K562 (cell line): ENCODE measurements around the gene SHISA3. TPM values are rescaled to one million over a fixed set of nuclear protein-coding genes. Genes with fewer than 3 reads are reported as not detected.

Experiments used
- ATAC-seq: fragments of 200-7000 bp; cut with Tn5 transposase; 3 replicates; pipeline ENCODE4 v1.9.1; 2020; ENCODE audit warnings: moderate library complexity
- BruUV-seq: library from RNA; stranded (reverse); fragments of 400-500 nt; replicated peaks from 2 replicates; lab custom pipeline; 2021; lab: Mats Ljungman, UMichigan
- CTCF ChIA-PET: fragments of 300-600 bp; formaldehyde crosslinking; extraction: SDS; loops from one replicate; lab custom pipeline; 2021; ENCODE audit warnings: low intra/inter-chr PET ratio; lab: Yijun Ruan, JAX
- POLR2A ChIA-PET: fragments of 300-600, 350-650 bp; sonication (Branson Sonifier 250); formaldehyde crosslinking; extraction: SDS; loops from one replicate; lab custom pipeline; 2021; ENCODE audit warnings: antibody characterized with exemption, inconsistent platforms; lab: Yijun Ruan, JAX
- DNase-seq, 4 experiments: peaks; one replicate each; pipeline versions ENCODE4 v3.0.0 to v3.0.0-alpha.2; 2011 to 2018; ENCODE audit warnings: low spot score in 3 of 4, mixed read lengths in 3 of 4; ENCODE audit errors: extremely low read depth in 1 of 4
- FAIRE-seq: peaks from 2 replicates; lab custom pipeline; 2011; peaks lifted over from hg19 to GRCh38; lab: Jason Lieb, UNC
- H2AFZ ChIP-seq: 2 replicates; pipeline ENCODE4 v1.6.0; 2011; ENCODE audit warnings: low read depth, low read length, control low read depth, inconsistent platforms
- H3K27ac ChIP-seq: fragments of 200-600 bp; 3 replicates; pipeline ENCODE4 v1.8.0; 2011; ENCODE audit warnings: low read depth, mild to moderate bottlenecking, control low read depth, inconsistent platforms, low read length, moderate library complexity, mixed read lengths; ENCODE audit errors: extremely low read depth
- H3K27me3 ChIP-seq, 2 experiments: fragments of 300-600 bp in 1 of 2; 2 replicates in 1 of 2; 3 replicates in 1 of 2; pipeline versions ENCODE4 v1.6.0 to v1.8.0; 2011; ENCODE audit warnings: inconsistent platforms in 2 of 2, low read length in 2 of 2, mild to moderate bottlenecking in 1 of 2, mixed read lengths in 1 of 2, moderate library complexity in 1 of 2; ENCODE audit not compliant: control insufficient read depth in 2 of 2, insufficient read depth in 2 of 2
- H3K36me3 ChIP-seq: fragments of 300-600 bp; 3 replicates; pipeline ENCODE4 v1.8.0; 2011; ENCODE audit warnings: mild to moderate bottlenecking, low read length, inconsistent platforms; ENCODE audit not compliant: control insufficient read depth, insufficient read depth
- H3K4me1 ChIP-seq, 2 experiments: fragments of 200-600 bp in 1 of 2; replicated peaks in 1 of 2; 2 replicates in 1 of 2; 3 replicates in 1 of 2; pipeline versions ENCODE4 v1.5.1 to v1.8.0; 2011; ENCODE audit warnings: inconsistent platforms in 2 of 2, low read length in 2 of 2, mild to moderate bottlenecking in 1 of 2, mixed read lengths in 1 of 2, moderate library complexity in 1 of 2; ENCODE audit not compliant: control insufficient read depth in 2 of 2, insufficient read depth in 2 of 2
- H3K4me2 ChIP-seq: 2 replicates; pipeline ENCODE4 v1.6.1; 2011; ENCODE audit warnings: low read length, control low read depth, inconsistent platforms, mixed read lengths; ENCODE audit not compliant: insufficient read depth
- H3K4me3 ChIP-seq: fragments of 200-600 bp; sonication (generic), shearing (Covaris generic); 2 replicates; pipeline ENCODE4 v1.5.1; 2016; ENCODE audit warnings: control low read depth, inconsistent platforms
- H3K79me2 ChIP-seq: fragments of 200-600 bp; 3 replicates; pipeline ENCODE4 v1.8.0; 2011; ENCODE audit warnings: low read length, inconsistent platforms; ENCODE audit not compliant: control insufficient read depth, insufficient read depth
- H3K9ac ChIP-seq, 2 experiments: 2 replicates each; pipeline versions ENCODE4 v1.6.0 to v1.6.1; 2011; ENCODE audit warnings: low read depth in 2 of 2, low read length in 2 of 2, control low read depth in 1 of 2, inconsistent platforms in 1 of 2, mild to moderate bottlenecking in 1 of 2, mixed read lengths in 1 of 2; ENCODE audit not compliant: insufficient read depth in 1 of 2
- H3K9me1 ChIP-seq: one replicate; pipeline ENCODE4 v1.6.0; 2011; ENCODE audit warnings: inconsistent platforms, mild to moderate bottlenecking, low read length, moderate library complexity; ENCODE audit not compliant: control insufficient read depth, insufficient read depth
- H3K9me3 ChIP-seq: replicated peaks from 2 replicates; pipeline ENCODE4 v1.5.1; 2011; ENCODE audit warnings: low read depth, low read length, inconsistent platforms; ENCODE audit not compliant: control insufficient read depth, insufficient read depth
- H4K20me1 ChIP-seq: replicated peaks from 2 replicates; pipeline ENCODE4 v1.6.1; 2011; ENCODE audit warnings: low read length, inconsistent platforms, mixed read lengths; ENCODE audit not compliant: control insufficient read depth, insufficient read depth
- CC2D1A ChIP-seq: fragments of 450-650 bp; IDR thresholded peaks from 2 replicates; pipeline ENCODE4 v1.6.1; 2017; ENCODE audit warnings: mild to moderate bottlenecking
- EP300 ChIP-seq: IDR thresholded peaks from 2 replicates; pipeline ENCODE4 v1.6.1; 2012; ENCODE audit warnings: low read length, improper control_type of control experiment
- ESRRA ChIP-seq: fragments of 450-650 bp; IDR thresholded peaks from 2 replicates; pipeline ENCODE4 v1.6.1; 2014; ENCODE audit warnings: low read depth, mild to moderate bottlenecking, moderate library complexity, borderline replicate concordance
- JUN ChIP-seq, 2 experiments: sonication (generic) in 1 of 2; formaldehyde crosslinking in 1 of 2; IDR thresholded peaks; 2 replicates each; pipeline versions ENCODE4 v1.6.1 to v1.8.0; 2012 to 2022; ENCODE audit warnings: borderline replicate concordance in 2 of 2, mild to moderate bottlenecking in 2 of 2, improper control_type of control experiment in 1 of 2, low read depth in 1 of 2, low read length in 1 of 2, missing genetic modification reagents in 1 of 2
- PHF20 ChIP-seq: fragments of 450-650 bp; IDR thresholded peaks from 2 replicates; pipeline ENCODE4 v1.6.1; 2018; ENCODE audit not compliant: partially characterized antibody
- RFX5 ChIP-seq: IDR thresholded peaks from 2 replicates; pipeline ENCODE4 v1.6.1; 2011; ENCODE audit warnings: low read depth, mild to moderate bottlenecking, improper control_type of control experiment, low read length
- SREBF1 ChIP-seq: fragments of 150-350 bp; IDR thresholded peaks from 2 replicates; pipeline ENCODE4 v1.6.1; 2014; ENCODE audit warnings: antibody characterized with exemption, low read depth, low read length, borderline replicate concordance
- WGBS: fragments of 100-300 bp; shearing (Covaris generic); methylation state at CpG from one replicate; pipeline ENCODE4 v1.1.6; 2016; ENCODE audit warnings: low coverage, mixed read lengths; ENCODE audit not compliant: insufficient coverage; ENCODE audit errors: missing lambda C conversion rate; 5-methylcytosine and 5-hydroxymethylcytosine counted together
- in situ Hi-C: fragments of 300-500 bp; cut with MboI; formaldehyde crosslinking; loops from 4 replicates; pipeline ENCODE4 v1.15.0; 2018; ENCODE audit warnings: inconsistent platforms, mixed read lengths
- intact Hi-C: fragments of 100-400 bp; cut with micrococcal nuclease; formaldehyde crosslinking; loops from 2 replicates; pipeline ENCODE4 v1.14.2; 2022
- polyA plus RNA-seq, 8 experiments: library from polyadenylated mRNA; depleted of rRNA in 4 of 8; stranded (reverse) in 5 of 8; unstranded in 3 of 8; fragments of >200 nt; fragmentation: Nextera tagmentation in 2 of 8; fragmentation: Illumina TruSeq in 1 of 8; extraction: Ambion mirVana in 2 of 8; extraction: Trizol in 1 of 8; gene quantifications; 2 replicates each; pipeline versions ENCODE4 v1.2.1 to v1.2.3, GENCODE V29; 2011 to 2014; ENCODE audit warnings: inconsistent platforms in 1 of 8, missing spikeins in 1 of 8
- total RNA-seq, 7 experiments: library from RNA; depleted of rRNA in 6 of 7; stranded (reverse); fragments of >200 nt in 6 of 7; fragmentation: Illumina TruSeq in 2 of 7; extraction: Trizol in 2 of 7; gene quantifications; 2 replicates each; pipeline versions ENCODE4 v1.2.1 to v1.2.3, GENCODE V29; 2011 to 2021; ENCODE audit warnings: low replicate concordance in 1 of 7
- TF ChIP-seq, protein P1 (sequence below): fragments of 200-800 bp; sonication (Bioruptor generic); IDR thresholded peaks from 2 replicates; pipeline ENCODE4 v1.6.1; 2016; ENCODE audit warnings: missing genetic modification characterization, missing compliant biosample characterization

SHISA3 gene
- total and polyA plus RNA-seq, 9 of the 15 experiments (the other 6 are each of a cell fraction or from before 2014, with no cell fraction given) = not detected

GRCh38 chr4:42391355-42391664 is 6.0 kb upstream of the SHISA3 start:
- H3K4me1 ChIP-seq = no peaks in the 10 kb centered on the region
- in situ Hi-C loops (no loop called here), intact Hi-C loops (no loop called here)
- H3K79me2 ChIP-seq = no peaks in the 10 kb centered on the region
- ChIA-PET CTCF (no interaction called here), POLR2A (interaction anchor here (0.5 kb wide), 1 partner anchor 49 kb away, joined by 3 read pairs; no protein-coding TSS in a partner anchor)
- H3K27me3 ChIP-seq = peaks cover 0 to 1% of the 10 kb centered on the region in 2 experiments; a peak in 2 of 5 replicates
- H3K27ac ChIP-seq = no peak overlapping the region
- DNase-seq (no peak), FAIRE-seq (no peak), ATAC-seq (no peak)
- no TSS peak for BruUV-seq
- H3K9me3 ChIP-seq = no peaks in the 10 kb centered on the region
- H3K9ac ChIP-seq = no peak overlapping the region
- no peaks in the 10 kb centered on the region for H4K20me1 ChIP-seq
- no peak overlapping the region for H3K4me2 ChIP-seq
- H3K36me3 ChIP-seq = no peaks in the 10 kb centered on the region
- H3K4me3 ChIP-seq = no peak overlapping the region
- no peaks in the 10 kb centered on the region for H3K9me1 ChIP-seq
- no peak for TF ChIP-seq RFX5
- no peak for TF ChIP-seq SREBF1
- no peak for TF ChIP-seq EP300
- no peak for TF ChIP-seq ESRRA
- TF ChIP-seq PHF20 = no peak
- TF ChIP-seq, protein P1, sequence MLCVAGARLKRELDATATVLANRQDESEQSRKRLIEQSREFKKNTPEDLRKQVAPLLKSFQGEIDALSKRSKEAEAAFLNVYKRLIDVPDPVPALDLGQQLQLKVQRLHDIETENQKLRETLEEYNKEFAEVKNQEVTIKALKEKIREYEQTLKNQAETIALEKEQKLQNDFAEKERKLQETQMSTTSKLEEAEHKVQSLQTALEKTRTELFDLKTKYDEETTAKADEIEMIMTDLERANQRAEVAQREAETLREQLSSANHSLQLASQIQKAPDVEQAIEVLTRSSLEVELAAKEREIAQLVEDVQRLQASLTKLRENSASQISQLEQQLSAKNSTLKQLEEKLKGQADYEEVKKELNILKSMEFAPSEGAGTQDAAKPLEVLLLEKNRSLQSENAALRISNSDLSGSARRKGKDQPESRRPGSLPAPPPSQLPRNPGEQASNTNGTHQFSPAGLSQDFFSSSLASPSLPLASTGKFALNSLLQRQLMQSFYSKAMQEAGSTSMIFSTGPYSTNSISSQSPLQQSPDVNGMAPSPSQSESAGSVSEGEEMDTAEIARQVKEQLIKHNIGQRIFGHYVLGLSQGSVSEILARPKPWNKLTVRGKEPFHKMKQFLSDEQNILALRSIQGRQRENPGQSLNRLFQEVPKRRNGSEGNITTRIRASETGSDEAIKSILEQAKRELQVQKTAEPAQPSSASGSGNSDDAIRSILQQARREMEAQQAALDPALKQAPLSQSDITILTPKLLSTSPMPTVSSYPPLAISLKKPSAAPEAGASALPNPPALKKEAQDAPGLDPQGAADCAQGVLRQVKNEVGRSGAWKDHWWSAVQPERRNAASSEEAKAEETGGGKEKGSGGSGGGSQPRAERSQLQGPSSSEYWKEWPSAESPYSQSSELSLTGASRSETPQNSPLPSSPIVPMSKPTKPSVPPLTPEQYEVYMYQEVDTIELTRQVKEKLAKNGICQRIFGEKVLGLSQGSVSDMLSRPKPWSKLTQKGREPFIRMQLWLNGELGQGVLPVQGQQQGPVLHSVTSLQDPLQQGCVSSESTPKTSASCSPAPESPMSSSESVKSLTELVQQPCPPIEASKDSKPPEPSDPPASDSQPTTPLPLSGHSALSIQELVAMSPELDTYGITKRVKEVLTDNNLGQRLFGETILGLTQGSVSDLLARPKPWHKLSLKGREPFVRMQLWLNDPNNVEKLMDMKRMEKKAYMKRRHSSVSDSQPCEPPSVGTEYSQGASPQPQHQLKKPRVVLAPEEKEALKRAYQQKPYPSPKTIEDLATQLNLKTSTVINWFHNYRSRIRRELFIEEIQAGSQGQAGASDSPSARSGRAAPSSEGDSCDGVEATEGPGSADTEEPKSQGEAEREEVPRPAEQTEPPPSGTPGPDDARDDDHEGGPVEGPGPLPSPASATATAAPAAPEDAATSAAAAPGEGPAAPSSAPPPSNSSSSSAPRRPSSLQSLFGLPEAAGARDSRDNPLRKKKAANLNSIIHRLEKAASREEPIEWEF = no peak
- TF ChIP-seq JUN (IDR thresholded peaks at IDR 0.05; ENCODE audit: borderline replicate concordance, low read depth, low read length) = no peak
- TF ChIP-seq JUN (CRISPR knock-in tag; IDR thresholded peaks at IDR 0.05; ENCODE audit: borderline replicate concordance) = no peak
- no peak for TF ChIP-seq CC2D1A
- H2AFZ ChIP-seq = no peak overlapping the region
- WGBS = 0% methylated on average over 2 of the region's 2 CpGs
